Measurements from ENCODE around the gene KIF6.
"Not testable (repeated sequence)": the region's sequence is repeated elsewhere in the genome, so short reads cannot be mapped to it uniquely, and the experiment has no call there.

Gene KIF6

GRCh38 chr6:39723350-39723749, 1.9 kb downstream of the KIF6 start:
- DNase-seq (ENCODE audit: low read depth in 3 of 3, low spot score in 1 of 3), result not testable (repeated sequence)

DNA sequence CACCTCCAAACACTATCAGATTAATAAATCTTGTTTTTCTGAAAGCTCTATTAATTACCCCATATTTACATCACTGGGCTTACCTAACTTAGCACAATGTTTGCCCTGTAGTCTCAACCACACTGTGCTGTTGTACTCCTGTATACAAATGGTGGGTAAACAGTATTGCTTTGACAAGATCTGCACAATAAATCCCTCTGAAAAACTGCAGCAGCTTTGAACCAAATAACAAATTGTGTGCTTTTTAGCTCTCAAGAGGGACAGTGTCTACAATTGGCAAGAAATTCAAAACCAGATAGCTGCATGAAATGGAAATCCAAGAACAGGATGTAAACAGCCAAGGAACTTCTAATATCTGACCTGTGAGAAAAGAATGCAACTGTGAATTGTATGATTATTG, 10.4 kb downstream of the KIF6 start:
- no peak for DNase-seq (ENCODE audit: low read depth in 3 of 3, low spot score in 1 of 3)

DNA sequence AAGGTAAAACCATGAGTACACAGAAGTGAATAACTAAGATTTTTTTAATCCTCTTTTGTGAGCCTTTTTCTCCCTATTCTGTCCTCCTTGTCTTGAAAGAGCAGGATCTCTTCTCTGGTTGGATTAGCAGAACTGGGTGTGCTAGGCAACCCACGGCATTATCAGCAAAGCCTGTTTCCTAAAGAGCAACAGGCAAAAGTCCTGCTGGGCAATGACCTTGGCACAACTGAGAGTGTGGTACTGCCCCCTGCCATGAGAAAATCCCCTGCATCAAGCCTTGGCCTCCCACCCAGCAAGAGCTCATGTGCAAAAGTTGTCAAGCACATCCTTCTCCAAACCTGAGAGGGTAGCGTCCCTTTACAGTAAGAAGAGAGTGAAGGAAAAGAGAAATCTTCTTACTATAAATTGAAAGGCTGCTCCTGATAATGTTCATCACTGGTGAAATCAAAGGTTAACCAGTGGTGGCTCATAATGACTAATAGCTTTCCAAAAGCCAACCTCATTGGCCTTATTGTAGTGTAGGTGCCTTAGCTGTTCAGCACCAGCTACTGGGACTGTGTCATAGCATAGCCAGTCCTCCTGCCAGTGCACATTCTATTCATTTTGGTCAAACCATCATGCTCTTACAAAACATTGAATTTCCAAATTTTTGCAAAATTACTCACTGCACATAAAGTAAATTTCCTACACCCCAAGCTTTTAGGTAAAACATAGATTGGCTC, 17.1 kb downstream of the KIF6 start:
- no peak for DNase-seq (ENCODE audit: low read depth in 3 of 3, low spot score in 1 of 3)

DNA sequence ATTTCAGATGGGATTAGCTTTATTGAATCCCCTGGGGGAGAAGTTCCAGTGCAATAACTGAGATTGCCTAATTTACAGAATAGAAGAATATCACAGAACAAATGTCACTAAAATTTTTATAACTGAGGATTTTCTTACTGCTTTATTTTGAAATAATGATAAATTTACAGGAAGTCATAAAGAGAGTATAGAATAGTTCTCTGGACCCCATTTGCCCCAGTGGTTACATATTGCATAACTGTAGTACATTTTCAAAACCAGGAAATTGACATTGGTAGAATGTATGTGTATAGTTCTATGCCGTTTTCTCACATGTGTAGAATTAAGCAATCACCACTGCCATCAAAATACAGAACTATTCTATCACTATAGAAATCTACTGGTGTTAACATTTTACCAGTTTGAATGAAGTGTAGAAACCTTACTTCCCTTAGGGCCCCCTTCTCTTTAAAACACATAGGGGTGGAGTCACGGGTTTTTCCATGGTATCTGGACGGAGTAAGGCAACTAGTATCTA, 18.3 kb downstream of the KIF6 start:
- DNase-seq (ENCODE audit: low read depth in 3 of 3, low spot score in 1 of 3), result no peak

GRCh38 chr6:39702265-39702664, 22.9 kb downstream of the KIF6 start:
- no peak for DNase-seq (ENCODE audit: low read depth in 3 of 3, low spot score in 1 of 3)

DNA sequence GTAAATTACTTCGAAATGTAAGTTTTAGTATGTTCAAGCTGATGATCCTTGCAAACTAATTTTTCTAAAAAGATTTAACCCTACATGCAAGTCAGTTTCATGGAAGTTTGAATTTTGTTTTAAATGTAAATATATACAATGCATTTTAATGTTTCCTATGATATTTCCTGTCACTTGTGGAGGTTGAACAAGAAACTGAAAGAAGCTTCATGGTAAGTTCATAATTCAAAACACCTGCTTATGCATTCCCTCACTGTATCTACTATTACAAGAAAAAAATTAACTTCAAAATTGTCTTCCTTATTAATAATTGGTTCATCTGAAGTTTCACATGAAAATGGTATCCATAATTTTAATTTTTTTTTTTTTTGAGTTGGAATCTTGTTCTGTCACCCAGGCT, 24.8 kb downstream of the KIF6 start:
- no peak for DNase-seq (ENCODE audit: low read depth in 3 of 3, low spot score in 1 of 3)

GRCh38 chr6:39698789-39699188, 26.4 kb downstream of the KIF6 start:
- no peak for DNase-seq (ENCODE audit: low read depth in 3 of 3, low spot score in 1 of 3)

DNA sequence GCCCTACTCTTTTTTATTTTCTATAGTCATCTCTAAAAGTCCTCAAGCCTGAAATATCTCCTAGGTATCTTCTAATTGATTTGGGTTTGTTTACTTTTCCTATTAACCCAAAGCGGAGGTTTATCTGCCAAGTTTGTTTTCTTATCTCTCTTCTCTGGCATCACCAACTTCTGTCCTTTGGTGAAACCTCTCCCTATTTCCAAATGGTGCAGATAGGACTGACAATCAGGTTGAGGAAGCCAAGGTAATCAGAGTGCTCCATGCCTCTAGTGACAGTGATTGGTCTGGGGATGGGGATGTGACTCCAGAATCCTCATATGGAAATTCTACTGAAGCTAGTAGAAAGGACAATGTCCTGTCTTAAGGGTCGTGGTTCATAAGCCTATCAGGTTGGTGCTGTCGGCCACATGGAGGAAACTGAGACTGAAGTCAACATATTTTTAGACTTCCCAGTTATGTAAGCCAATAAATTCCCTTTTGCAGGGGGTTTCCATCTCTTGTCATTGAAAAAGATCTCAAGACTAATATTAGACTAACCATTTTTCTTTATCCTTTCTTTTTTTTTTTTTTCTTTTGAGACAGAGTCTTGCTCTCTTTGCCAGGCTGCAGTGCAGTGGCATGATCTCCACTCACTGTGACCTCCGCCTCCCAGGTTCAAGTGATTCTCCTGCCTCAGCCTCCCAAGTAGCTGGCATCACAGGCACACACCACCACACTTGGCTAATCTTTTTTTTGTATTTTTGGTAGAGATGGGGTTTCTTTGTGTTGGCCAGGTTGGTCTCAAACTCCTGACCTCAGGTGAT, 28.0 kb downstream of the KIF6 start:
- DNase-seq (ENCODE audit: low read depth in 3 of 3, low spot score in 1 of 3), result no peak

DNA sequence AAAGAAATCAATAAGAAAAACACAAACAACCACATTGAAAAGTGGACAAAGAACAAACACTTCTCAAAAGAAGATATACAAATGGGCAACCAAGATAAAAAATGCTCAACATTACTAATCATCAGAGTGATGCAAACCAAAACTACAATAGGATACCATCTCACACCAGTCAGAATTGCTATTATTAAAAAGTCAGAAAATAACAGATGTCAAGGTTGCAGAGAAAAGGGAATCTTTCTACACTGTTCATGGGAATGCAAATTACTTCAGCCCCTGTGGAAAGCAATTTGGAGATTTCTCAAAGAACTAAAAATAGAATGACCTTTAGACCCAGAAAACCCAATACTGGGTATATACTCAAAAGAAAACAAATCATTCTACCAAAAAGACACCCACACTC, 29.8 kb downstream of the KIF6 start:
- no peak for DNase-seq (ENCODE audit: low read depth in 3 of 3, low spot score in 1 of 3)

DNA sequence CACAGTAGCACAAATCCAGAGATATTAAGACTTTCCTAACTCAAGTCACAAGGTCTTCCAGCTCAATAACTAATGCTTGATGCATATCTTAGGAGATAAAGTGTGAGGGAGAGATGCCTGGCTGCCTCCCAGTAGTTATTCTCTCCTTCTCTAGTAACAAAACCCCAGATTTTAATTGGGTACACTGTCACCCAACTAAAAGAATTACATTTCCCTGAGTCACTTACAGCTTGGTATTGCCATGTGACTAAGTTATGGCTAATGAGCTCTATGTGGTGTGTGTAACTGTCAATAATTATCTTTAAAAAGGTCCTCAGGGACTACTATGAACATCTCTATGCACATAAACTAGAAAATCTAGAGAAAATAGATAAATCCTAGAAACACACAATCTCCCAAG, 32.0 kb downstream of the KIF6 start:
- DNase-seq (ENCODE audit: low read depth in 3 of 3, low spot score in 1 of 3), result no peak

DNA sequence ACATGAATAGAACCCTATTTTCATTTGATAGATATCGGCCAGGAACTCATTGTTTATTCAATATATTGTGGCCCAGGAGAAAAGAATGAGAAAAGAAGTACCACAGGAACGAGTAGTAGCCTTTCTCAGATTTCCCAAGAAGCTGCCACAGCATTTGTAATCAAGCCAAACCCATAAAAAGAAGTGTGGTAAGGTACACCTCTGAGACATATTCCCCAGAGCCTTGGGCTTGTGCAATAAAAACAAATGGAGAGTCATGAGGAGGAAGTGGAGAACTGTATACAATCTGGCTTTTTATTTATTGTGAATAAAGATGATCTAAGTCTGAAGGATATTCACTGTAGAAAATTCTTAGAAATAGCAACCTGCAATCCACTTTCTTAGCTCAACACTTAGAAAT, 36.7 kb downstream of the KIF6 start:
- DNase-seq (ENCODE audit: low read depth in 3 of 3, low spot score in 1 of 3), result no peak

DNA sequence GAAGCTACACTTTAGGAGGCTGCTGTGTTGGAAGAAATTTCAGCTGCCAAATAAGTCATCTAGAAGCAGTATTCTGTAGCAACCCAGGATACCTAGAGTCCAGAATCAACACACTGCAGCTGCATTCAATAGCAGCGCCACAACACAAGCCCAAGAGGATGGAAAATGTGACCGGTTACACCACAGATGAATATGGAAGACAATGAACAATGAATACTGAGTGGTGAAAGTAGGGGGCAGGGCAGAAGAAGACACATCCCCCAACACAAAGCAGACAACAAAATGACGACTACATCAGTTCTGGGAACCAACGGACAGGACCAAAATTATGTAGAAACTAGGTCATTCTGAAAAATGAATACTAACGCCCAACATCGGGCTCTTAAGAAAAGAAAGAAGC, 38.2 kb downstream of the KIF6 start:
- DNase-seq (ENCODE audit: low read depth in 3 of 3, low spot score in 1 of 3), result no peak

GRCh38 chr6:39685938-39686337, 39.3 kb downstream of the KIF6 start:
- no peak for DNase-seq (ENCODE audit: low read depth in 3 of 3, low spot score in 1 of 3)

DNA sequence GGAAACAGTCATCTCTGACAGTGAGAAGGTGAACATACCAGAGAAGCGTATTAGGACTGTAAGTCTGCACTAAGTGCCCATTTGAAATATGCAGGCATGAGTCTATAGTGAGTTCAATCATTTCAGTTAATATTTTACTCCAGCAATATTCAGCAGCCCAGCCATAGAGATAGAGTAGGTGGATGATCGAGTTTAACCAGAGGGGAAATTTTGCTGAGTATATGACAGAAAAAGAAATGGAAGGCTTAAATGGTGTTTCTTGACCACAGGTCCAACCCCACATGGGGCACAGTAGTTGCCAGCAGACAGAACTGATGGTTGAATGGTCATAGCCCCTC, 39.8 kb downstream of the KIF6 start:
- DNase-seq (ENCODE audit: low read depth in 3 of 3, low spot score in 1 of 3), result no peak

DNA sequence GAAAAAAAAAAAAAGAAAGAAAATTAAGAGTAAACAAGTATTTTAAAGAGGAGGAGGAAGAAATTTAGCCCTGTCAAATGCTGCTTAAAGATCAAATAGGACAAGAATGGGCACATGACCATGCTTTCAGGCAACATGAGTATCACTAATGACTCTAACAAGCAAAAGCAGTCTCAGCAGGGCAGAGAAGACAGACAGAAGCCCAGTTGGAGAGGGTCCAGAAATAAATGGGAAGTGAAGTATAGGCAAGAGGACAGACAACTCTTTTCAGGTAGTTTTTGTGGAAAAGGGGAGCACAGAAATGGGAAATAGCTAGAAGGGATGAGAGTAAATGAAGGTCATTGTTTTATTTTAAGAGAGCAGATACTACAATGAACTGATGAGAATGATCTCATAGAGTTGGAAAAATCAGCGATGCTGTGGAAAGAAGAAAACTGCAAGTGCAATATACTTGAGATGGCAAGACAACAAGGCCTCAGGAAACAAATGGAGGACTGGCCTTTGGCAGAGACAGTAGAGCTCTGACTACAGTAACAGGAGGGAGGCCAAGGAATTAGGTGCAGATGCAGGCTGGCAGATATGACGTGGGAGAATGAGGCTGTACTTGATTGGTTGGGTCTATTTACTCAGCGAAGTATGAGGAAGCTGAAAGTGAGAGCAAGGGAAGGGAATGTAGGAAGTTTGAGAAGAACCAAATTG, 40.3 kb downstream of the KIF6 start:
- no peak for DNase-seq (ENCODE audit: low read depth in 3 of 3, low spot score in 1 of 3)

DNA sequence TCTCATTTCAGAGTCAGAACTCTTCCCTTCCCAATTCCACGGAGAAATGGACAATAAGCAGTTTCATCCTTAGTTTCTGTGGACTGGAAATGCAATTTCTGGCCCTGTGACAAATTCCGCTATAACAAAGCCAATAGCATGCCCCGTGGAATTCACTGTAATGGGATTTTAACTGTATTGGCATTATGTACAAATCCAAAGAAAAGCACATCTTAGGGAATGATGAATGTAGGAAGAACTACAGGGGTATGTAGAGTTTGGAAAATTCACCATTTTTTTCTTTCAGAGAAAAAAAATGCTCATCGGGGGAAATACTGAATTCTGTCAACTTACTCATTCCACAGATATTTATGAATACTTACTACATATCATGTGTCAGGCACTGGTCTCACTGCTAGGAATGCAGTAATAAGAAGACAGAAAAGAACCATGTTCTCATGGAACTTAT, 43.5 kb downstream of the KIF6 start:
- no peak for DNase-seq (ENCODE audit: low read depth in 3 of 3, low spot score in 1 of 3)

GRCh38 chr6:39678914-39679313, 46.3 kb downstream of the KIF6 start:
- DNase-seq (ENCODE audit: low read depth in 3 of 3, low spot score in 1 of 3), result no peak

- DNase-seq (ENCODE audit: low read depth in 3 of 3, low spot score in 1 of 3), result not testable (repeated sequence)
Measured at GRCh38 chr6:39677318-39677717, 47.9 kb downstream of the KIF6 start.

- no peak for DNase-seq (ENCODE audit: low read depth in 3 of 3, low spot score in 1 of 3)
Measured at GRCh38 chr6:39670519-39670918, 54.7 kb downstream of the KIF6 start.

- no peak for DNase-seq (ENCODE audit: low read depth in 3 of 3, low spot score in 1 of 3)
Measured at GRCh38 chr6:39669973-39670342, 55.2 kb downstream of the KIF6 start.

- DNase-seq (ENCODE audit: low read depth in 3 of 3, low spot score in 1 of 3), result no peak
Measured at GRCh38 chr6:39669207-39669972, 55.8 kb downstream of the KIF6 start.
